NOMO-1 treated with DMSO at 0.1 percent for 48 hours (cell line): Measurements from ENCODE around the gene ISOC2.

ENCODE experiments used
- DNase-seq: peaks from one replicate; lab custom pipeline; 2025; ENCODE audit not compliant: unreplicated experiment; lab: John Stamatoyannopoulos, UW

ISOC2 gene

DNA sequence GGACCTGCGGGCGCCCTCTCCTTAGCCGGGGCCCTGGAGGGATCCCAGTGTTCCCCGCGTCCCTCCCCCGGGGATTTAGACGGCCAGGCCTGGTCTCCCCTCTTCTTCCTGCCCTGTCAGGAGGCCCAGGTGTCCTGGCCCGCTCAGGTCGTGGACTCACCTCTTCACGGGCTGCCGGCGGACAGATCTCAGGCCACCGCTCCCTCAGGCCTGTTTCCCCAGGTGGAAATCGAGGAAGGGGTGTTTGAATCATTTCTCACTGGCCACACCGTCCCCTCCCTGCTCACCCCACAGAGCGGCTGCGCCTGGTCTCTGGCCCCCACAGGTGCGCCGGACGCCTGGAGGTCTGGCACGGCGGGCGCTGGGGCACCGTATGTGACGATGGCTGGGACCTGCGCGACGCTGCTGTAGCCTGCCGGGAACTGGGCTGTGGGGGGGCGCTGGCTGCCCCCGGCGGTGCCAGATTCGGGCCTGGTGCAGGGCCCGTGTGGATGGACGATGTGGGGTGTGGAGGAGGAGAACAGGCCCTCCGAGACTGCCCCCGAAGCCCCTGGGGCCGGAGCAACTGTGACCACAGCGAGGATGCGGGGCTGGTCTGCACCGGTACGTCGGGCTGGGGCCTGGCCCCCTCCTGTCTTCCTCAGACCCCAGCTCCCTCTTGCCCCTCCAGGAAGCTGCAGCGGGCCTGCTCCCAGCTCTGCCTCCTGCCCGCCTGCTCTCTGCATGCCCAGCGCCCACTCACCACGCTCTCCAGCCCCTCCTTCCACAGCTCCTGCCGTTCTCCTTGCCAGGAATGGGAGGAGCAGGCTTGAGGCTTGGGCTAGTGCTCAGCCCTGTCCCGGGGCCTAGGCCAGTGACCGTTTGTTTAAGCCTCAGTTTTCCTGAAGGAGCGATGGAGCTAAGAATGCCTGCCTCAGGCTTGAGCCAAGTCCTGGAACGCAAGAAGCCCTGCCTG is 29.3 kb upstream of the ISOC2 start:
- DNase-seq: no peak

DNA sequence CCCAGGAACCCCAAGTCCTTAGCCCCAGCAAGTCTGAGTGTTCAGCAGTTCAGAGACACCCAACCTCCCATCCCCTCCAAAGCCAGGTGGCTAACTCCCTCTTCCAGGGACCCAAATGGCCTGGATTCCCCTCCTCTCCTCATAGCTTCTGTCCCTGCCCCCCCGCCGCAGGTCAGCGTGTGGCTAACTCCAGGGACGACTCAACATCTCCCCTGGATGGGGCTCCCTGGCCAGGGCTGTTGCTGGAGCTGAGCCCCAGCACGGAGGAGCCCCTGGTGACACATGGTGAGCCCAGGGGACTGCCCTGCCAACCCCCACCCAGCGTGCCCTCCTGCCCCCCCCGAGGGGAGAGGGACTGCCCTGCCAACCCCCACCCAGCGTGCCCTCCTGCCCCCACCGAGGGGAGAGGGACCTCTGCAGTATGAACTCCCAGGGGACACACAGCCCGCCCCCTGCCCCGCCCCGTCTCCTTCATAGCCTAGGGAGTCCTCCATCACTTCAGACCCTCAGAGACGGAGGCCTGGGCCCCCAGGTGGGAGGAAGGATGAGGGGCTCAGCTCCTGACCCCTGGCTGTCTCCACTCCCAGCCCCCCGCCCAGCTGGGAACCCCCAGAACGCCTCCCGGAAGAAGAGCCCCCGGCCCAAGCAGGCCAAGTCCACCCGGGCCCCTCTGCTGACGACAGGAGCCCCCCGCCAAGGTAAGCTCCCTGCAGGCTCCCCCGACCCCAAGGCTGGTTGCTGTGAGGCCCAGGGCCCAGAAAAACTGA is 28.5 kb upstream of the ISOC2 start:
- no peak for DNase-seq

DNA sequence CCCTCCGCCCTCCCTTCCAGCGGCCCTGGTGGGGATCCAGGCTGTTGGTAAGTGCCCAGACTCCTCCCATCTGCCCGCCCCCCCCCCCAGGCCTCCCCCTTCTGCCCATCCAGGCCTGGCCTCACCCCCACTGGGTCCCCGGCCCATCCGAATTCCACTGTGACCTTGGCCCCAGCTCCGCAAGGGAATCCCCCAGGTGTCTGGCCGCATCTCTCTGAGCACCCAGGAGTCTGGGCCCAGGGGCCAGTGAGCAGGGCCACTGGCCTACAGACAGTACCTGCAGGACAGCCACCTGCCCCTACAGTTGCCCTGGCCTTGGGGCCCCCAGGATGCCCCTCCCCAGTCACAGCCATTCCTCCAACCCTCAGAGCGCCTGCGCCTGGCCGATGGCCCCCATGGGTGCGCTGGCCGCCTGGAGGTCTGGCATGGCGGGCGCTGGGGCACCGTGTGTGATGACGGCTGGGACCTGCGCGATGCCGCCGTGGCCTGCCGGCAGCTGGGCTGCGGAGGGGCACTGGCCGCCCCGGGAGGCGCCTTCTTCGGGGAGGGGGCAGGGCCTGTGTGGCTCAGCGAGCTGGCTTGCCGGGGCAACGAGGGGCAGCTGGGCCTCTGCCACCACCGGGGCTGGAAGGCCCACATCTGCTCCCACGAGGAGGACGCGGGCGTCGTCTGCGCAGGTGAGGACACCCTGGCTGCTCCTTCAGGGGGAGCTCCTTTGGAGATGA is 27.7 kb upstream of the ISOC2 start:
- no peak for DNase-seq

DNA sequence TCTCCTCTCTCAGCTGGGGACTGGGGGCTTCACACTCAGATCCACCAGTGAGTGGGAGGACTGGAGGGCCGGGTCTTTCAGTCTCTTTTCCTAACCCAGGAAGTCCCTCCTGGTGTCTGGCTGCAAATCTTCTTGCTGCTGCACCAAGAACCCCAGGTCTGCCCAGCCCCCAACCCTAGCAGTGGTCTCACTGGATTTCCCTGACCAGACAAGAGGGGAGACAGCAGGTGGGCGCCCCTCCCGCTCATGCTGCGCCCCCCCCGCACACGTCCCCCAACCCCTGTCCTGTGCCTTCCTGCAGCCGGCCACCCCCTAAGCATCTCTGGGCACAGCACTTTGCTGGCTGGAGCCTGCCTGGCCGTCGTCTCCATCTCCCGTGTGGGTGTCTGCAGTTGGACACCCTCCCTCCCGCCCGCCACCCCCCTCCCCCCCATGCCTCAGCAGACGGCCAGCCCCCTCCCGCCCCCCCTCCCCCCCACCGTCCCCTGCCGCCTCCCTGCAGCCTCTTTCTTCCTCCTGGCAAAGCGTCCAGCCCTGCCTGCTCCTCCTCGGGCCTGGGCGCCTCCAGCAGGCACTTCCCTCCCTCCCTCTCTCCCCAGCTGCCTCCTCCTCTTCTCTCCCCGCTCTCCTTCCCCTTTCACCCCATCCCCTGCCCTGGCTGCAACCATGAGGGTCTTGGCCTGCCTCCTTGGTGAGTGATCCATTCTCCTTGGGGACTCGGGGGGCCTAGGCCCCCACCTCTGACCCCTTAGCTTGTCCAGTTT is 26.7 kb upstream of the ISOC2 start, which contains the start of gene SSC5D:
Gene SSC5D, plus strand, starts transcription at position 513 of the 764 bp plus-strand sequence. Its CDS starts 154 bp downstream, at position 667.
- no peak for DNase-seq

DNA sequence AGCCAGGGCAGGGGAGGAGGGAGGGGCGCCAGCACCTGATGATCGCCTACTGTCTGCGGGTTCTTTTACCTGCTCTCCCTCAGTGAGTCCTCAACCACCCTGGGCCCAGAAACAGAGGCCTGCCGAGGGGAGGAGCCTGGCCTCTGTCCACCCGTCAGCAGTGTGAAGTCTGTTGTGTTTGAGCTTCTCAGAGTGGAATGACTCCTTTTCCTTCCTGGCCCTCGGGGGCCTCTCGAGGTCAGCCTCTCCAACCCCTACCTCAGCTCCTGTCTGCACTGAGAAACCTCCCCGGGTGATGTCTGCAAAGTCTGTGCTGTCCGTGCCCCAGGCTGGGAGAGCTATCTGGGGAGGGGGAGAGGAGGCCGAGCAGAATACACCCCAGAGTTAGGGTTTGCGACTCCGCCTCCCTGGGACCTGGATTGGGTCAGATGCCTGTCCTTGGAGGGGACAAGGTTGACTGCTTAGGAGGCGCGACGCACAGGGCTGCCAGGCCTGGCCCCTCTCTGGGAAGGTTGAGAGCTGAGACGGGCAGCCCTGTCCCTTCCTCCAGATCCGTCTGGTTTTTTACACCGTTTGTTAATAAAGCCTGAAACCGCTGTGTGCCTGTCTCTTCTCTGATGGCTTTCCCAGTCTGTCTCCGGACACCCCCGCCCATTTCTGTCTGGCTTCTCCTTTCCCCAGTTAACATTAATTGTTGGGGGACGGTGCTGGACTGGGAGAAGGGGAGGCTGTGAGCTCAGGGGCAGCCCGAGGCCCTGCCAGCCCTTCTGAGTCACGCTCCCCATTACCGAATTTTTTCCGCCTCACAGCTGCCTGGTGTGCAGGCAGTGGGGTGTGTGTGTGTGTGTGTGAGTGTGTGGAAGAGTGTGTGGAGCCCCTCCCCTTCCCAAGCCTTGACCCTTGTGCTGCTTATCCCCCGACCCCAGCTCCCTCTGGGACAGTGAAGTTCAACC is 25.8 kb upstream of the ISOC2 start:
- DNase-seq: no peak

DNA sequence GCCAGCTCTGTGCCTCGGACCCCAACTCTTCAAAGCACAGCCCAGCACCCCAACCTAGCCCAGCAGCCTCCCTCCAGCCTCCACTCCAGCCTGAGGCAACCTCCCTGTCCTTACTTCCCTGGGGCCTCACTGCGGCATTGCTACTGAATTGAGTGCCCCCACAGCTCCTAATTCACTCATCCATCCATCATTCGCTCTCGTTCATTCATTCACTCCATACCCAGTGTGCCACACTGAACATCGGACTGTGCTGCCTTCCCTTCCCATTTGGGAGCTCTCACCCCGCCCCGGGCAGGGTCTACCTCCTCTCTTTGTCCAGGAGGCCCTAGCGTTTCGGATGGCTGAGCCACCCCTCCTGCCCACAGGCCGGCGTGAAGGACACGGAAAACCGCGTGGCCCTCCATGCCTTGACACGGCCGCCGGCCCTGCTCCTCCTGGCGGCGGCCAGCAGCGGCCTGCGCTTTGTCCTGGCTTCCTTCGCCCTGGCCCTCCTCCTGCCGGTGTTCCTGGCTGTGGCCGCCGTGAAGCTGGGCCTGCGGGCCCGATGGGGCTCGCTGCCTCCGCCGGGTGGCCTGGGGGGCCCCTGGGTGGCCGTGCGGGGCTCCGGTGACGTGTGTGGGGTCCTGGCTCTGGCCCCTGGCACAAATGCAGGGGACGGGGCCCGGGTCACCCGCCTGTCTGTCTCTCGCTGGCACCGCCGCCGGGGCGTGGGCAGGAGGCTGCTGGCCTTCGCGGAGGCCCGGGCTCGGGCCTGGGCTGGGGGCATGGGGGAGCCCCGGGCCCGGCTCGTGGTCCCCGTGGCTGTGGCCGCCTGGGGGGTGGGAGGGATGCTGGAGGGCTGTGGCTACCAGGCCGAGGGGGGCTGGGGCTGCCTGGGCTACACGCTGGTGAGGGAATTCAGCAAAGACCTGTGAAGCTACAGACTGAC is 24.9 kb upstream of the ISOC2 start:
- no peak for DNase-seq

DNA sequence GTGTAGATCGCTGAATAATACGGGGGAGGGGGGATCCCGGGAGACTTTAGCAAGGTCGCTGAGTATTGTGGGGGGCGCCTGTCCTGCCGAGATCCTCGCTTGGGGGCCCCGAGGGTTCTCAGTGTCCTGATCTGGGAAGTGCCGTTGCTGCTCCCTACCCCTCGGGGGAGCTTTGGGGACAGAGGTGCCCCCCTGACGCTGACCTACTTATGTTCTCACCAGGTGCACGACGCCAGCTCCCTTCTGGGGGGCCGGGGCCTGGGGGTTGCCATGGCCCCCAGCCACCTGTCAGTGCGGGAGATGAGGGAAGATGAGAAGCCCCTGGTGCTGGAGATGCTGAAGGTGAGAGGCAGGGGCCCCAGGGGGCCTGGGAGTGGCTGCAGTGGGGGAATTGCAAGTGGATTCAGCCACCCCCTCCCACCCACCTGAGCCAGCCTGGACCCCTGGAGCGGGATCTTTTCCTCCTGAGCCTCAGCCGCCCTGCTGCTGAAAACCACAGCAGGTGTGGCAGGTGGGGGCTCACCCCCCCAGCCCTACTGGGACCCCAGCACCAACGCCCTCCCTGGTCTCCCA is 24.1 kb upstream of the ISOC2 start:
- DNase-seq: no peak

DNA sequence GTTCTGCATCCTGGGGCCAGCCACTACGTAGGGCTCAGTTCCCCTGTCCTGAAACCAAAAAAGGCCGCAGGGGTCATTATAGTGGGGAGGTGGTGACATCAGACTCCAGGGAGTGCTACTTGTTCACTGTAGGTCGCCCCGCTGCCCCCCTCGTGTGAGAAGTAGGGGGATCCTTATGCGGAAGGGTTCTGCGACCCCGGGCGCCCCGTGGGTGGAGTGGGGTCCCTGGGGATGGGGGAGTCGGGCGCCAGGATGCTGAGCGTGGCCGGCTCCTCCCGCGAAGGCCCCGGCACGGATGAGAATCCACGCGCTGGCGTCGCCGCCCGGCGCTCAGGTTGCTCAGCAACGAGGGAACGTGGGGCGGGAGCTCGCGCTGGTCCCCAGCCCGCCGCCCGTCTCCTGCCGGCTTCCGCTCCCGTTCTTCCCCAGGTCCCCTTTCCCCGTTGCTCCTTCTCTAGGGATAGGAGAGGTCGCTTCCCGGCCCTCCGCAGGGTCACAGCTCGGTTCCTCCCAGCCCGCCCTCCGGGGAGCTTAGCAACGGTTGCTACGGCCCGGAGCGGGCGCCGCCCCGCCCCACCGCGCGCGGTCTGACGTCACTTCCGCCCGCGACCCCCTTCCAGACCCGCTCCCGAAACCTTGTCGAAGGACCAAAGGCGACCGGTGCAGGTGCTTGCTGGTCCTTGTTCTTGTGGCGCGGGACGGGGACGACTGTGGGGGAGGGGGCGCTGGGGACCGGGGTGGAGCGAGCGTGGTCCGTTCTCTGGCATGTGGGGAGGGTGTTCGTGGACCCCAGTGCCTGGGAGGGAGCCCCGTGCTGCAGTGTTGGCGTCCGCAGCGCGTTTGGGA is 23.4 kb upstream of the ISOC2 start, which contains the start of gene NAT14:
Gene NAT14, plus strand, starts transcription at position 596 of the 846 bp plus-strand sequence. CDS start 521 bp downstream, outside the sequence.
- peak; percentile 29 for DNase-seq

DNA sequence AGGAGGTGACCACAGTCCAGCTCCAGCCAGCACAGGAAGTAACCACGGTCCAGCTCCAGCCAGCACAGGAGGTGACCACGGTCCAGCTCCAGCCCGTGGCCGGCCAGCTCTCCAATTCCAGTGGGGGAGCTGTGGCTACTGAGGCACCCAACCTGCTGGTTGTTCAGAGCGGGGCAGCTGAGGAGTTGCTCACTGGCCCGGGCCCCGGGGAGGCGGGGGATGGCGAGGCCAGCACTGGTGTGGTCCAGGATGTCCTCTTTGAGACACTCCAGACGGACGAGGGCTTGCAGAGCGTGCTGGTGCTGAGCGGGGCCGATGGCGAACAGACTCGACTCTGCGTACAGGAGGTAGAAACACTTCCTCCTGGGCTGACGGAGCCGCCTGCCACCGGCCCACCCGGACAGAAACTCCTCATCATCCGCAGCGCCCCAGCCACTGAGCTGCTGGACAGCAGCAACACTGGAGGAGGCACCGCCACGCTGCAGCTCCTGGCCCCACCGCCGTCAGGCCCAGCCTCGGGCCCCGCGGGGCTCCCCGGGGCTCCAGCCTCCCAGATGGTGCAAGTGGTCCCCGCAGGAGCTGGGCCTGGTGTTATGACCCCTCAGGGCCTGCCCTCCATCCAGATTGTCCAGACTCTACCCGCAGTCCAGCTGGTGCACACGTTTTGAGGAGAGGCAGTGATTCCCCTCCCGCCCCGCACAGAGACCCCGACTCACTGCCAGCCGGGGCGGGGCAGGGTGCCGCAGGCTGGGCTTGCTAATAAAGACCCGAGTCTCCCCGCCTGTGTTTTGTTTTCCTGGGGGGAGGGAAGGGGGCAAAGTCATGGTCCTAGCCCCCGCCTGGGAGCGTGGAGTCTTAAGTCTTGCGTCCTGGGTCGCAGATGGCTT is 22.5 kb upstream of the ISOC2 start:
- no peak for DNase-seq

DNA sequence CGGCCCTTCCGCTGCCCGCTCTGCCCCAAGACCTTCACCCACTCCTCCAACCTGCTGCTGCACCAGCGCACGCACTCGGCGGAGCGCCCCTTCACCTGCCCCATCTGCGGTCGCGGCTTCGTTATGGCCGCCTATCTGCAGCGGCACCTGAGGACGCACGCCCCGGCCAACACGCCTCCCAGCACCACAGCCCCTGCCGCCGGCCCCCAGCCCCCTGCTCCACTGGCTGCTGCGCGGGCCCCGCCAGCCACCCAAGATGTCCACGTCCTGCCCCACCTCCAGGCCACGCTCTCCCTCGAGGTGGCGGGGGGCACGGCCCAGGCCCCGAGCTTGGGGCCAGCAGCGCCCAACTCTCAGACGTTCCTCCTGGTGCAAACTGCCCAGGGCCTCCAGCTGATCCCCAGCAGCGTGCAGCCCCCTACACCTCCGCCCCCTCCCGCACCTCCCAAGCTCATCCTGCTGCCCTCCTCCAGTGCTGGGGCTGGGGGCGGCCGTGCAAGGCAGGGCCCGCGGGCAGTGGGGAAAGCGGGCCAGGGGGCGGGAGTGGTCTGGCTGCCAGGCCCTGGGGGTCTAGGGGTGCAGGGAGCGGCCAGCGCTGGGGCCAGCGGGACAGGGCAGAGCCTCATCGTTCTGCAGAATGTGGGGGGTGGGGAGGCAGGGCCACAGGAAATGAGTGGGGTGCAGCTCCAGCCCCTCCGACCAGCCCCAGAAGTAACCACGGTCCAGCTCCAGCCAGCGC is 21.7 kb upstream of the ISOC2 start:
- no peak for DNase-seq

DNA sequence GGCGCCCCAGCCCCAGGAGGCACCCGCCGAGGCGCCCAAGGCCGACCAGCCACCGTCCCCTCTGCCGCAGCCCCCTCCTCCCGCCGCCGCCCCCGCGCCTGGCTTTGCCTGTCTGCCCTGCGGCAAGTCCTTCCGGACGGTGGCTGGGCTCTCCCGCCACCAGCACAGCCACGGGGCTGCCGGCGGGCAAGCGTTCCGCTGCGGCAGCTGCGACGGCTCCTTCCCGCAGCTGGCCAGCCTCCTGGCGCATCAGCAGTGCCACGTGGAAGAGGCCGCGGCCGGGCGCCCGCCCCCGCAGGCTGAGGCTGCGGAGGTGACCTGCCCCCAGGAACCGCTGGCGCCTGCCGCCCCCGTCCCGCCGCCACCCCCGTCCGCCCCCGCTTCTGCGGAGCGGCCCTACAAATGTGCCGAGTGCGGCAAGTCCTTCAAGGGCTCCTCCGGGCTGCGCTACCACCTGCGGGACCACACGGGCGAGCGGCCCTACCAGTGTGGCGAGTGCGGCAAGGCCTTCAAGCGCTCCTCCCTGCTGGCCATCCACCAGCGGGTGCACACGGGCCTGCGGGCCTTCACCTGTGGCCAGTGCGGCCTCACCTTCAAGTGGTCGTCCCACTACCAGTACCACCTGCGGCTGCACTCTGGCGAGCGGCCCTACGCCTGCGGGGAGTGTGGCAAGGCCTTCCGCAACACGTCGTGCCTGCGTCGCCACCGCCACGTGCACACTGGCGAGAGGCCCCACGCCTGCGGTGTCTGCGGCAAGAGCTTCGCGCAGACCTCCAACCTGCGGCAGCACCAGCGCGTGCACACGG is 20.9 kb upstream of the ISOC2 start:
- no peak for DNase-seq

DNA sequence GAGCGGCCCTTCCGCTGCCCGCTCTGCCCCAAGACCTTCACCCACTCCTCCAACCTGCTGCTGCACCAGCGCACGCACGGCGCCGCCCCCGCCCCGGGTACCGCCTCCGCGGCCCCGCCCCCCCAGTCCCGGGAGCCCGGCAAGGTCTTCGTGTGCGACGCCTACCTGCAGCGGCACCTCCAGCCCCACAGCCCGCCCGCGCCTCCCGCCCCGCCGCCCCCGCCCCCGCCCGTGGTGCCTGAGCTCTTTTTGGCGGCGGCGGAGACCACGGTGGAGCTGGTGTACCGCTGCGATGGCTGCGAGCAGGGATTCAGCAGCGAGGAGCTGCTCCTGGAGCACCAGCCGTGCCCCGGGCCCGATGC is 20.3 kb upstream of the ISOC2 start:
- no peak for DNase-seq

DNA sequence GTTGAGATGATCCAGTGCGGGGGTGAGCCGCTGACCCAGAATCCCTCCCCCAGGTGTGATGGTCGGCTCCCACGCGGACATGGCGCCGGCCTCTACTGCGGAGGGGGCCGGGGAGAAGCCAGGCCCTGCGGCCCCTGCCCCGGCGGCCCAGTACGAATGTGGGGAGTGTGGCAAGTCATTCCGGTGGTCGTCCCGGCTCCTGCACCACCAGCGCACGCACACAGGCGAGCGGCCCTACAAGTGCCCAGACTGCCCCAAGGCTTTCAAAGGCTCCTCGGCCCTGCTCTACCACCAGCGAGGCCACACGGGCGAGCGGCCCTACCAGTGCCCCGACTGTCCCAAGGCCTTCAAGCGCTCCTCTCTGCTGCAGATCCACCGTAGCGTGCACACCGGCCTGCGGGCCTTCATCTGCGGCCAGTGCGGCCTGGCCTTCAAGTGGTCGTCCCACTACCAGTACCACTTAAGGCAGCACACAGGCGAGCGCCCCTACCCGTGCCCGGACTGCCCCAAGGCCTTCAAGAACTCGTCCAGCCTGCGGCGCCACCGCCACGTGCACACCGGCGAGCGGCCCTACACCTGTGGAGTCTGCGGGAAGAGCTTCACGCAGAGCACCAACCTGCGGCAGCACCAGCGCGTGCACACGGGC is 19.8 kb upstream of the ISOC2 start:
- no peak for DNase-seq
